NCI-H1417 (cell line): ENCODE measurements around the gene FRAT1.

ENCODE experiments used
- DNase-seq, 3 experiments: peaks; one replicate each; lab custom pipeline; 2025; lab: John Stamatoyannopoulos, UW

Gene FRAT1

DNA sequence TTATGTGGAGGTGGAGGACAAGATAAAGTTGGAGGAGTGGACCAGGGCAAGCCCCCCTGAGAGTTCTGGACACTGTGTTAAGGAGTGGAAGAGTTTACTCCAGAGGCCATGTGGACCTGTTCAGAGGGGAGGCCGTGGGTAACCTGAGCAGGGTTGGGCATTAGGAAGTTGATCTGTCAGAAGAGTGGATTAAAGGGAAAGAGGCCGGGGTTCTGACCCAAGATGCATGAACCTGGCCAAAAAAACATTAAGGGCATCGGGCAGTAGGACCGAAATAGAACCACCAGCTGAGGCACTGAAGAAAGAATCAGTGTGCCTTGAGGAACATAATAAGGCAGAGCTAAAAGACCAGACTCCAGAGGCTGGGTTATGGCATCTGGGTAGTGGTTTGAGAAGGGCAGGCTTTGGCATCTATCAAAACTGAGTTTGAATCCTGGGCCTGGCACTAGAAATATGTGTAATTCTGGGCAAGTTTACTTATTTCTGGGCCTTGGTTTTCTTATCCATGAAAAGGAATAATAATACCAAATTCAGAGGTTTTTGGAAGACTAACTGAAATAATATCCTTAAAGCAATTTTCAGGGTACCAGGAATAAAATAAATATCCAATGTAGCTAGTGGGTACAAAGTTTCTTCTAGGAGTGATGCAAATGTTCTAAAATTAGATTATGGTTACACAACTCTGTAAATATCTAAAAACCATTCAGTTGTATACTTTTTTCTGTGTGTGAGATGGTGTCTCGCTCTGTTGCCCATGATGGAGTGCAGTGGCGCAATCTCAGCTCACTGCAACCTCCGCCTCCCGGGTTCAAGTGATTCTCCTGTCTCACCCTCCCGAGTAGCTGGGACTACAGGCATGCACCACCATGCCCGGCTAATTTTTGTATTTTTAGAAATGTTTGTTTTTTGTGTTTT lies 10.9 kb upstream of the FRAT1 start:
- DNase-seq: no peak

DNA sequence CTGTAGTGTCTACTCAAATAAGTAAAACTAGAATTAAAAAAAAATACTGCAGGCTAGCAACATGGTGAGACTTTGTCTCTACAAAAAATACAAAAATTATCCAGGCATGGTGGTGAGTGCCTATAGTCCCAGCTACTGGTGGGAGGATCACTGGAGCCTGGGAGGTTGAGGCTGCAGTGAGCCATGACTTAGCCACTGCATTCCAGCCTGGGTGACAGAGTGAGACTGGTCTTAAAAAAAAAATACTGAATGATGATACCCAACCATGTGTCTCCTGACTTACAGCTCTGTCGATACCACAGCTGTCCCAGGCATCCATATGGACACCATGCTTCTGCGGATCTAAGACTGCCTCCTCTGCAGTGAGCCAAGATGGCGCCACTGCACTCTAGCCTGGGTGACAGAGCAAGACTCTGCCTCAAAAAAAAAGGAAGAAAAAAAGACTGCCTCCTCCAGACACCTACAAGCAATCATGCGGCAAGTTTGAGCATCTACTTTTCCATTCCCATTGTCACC lies 7.9 kb upstream of the FRAT1 start:
- no peak for DNase-seq

DNA sequence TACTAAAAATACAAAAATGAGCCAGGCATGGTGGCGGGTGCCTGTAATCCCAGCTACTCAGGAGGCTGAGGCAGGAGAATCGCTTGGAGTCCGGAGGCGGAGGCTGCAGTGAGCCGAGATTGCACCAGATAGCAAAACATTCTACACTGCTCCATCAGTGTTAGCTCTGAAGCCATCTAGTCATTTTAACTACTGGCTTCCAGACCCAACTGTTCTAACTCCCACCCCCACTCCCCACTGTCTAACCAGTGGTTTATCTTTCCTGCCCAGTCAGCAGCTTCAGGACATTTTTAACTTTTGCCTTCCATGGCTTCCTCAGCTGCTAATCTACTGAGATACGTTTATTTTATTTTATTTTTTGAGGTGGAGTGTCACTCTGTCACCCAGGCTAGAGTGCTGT lies 6.2 kb upstream of the FRAT1 start:
- no peak for DNase-seq

DNA sequence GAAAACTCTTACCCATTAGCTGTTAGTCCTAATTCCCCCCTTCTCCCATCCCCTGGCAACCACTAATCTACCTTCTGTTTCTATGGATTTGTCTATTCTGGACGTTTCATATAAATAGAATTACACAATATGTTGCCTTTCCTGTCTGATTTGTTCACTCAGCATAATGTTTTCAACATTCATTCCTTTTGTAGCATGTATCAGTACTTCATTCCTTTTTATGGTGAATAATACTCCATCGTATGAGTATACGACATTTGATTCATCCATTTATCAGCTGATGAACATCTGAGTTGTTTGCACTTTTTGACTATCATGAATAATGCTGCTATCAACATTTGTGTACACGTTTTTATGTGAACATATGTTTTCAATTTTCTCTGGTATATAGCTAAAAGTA lies 4.4 kb upstream of the FRAT1 start:
- DNase-seq: no peak

DNA sequence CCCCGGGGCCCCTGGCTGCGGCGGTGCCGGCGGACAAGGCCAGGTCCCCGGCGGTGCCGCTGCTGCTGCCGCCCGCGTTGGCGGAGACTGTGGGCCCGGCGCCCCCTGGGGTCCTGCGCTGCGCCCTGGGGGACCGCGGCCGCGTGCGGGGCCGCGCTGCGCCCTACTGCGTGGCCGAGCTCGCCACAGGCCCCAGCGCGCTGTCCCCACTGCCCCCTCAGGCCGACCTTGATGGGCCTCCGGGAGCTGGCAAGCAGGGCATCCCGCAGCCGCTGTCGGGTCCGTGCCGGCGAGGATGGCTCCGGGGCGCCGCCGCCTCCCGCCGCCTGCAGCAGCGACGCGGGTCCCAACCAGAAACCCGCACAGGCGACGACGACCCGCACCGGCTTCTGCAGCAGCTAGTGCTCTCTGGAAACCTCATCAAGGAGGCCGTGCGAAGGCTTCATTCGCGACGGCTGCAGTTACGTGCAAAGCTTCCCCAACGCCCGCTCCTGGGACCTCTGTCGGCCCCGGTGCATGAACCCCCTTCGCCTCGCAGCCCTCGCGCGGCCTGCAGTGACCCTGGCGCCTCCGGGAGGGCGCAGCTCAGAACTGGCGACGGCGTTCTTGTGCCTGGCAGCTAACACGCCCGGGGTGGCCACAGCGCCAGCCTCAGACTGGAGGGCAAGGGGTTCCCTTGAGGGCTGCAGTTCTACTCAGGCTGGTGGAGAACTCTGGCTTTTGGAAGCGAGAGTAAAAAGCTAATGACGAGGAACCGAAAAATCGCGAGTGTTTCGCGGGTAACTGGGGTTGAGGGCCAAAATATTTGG lies 804 bp downstream of the FRAT1 start:
- peak; percentile 3 to 59 (median 41) for DNase-seq

DNA sequence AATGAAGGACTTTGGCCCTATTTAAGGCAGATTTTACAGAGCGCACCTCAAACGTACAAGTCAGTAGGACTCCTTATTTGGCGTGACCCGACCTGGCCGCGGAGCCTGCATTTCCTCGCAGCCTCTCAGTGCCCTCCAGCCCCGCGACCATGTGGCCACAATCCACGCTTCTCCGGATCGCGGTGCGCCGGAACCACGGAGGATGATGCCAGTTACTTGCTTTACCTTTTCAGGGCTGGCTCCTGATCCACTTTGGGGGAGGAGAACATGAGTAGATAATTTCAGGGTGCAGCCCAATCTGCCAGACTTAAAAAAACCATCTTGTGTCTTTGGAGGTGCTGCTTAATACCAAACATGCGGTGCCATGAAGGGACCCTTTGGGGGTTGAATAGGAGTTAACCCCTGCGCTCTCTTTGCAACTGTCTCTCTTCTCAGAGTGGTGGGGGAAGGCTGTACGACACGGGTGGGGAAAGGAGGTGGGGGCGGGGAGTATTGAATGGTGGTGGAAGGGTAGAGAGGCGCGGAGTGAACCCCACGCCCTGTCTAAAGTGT lies 1.5 kb downstream of the FRAT1 start:
- peak in 1 of 3 experiments; percentile 2 for DNase-seq

DNA sequence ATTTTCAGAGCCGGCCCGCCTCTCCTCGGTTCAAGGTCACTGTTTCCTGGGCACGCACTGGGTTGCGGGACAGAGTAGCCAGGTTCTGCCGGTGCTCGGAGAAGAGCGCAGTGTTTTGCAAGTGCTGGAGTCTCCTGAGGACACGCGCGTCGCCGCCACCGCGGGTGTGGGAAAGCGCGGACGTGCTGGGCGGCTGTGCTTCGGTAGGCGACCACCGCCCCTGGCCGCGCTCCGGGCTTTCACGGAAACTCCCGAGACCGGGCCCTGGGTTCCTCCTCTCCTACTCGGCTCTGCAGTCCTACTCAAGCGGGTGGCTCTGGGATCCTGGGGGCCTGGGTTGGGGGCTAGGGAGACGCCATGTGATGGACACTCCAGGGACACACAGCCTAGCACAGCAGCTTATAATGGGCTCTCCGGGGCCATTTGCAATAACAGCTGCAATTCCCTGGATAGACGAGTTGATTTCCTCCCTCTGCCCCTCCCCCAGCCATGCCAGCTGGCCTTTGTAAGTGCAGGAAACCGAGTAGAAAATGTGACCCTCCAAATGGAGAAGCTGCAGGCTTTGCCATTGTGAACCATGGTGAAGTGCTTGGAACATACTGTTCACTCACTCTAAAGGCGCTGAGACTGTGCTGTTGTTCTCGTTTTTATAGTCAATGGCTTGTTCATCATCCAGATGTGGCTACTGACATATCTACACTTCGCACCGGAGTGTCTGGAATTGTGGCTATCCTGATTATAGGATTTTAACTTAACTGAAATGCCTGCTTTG lies 2.1 kb downstream of the FRAT1 start:
- peak; percentile 25 to 66 (median 56) for DNase-seq

DNA sequence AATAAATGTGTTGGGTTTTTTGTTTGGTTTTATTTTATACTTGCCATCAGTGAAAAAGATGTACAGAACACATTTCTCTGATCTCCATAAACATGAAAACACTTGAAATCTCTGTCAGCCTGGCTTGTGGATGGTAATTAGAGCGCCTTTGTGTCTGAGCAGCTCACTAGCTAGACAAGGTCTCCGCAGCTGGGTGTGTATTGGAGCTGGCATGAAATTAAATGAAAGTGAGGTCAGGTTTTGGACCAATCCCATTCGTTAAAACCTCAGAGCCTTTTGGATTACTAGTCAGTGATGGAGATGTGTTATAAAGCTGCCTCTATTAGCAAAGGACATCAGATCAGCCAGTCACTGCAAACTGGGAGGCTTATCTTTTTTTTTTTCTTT lies 2.7 kb downstream of the FRAT1 start:
- DNase-seq: peak; percentile 24 to 75 (median 32)

DNA sequence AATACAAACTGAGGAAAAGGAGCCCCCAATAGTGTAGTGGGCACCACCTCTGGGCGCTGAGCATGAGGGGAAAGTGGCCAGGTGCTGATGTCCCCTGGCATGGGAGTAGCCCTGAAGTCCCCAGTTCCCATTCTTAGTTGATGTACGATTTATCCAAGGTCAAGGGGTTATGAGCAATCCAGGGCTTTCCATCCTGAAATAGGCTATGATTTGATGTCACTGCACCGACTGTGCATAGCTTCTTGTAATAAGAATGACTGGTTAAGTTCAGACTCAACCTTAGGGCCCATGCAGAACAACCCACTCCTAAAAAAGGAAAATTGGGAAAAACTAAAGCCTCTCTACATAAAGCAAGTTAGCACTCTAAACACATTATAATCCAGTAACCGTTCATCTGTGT lies 4.4 kb downstream of the FRAT1 start:
- no peak for DNase-seq

DNA sequence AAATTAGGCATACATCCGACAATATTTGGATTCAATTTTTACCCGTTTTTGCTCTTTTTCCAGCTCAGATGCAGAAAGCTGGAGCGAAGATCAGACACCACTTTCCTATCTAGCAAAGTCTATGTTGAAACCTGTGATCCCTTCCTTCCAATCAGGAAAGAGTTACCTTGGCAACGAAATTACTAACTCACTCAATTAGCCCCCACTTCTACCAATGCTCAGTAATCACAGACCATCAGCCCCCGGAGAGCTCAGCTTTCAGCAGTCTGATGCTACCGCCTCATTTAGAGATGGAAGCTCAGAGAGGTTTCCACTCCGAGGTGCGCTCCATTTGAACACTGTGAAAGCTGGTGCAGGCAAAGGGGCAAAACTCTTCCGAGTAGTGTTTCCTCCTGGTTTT lies 6.7 kb downstream of the FRAT1 start:
- DNase-seq: peak in 2 of 3 experiments; percentile 5 to 64

DNA sequence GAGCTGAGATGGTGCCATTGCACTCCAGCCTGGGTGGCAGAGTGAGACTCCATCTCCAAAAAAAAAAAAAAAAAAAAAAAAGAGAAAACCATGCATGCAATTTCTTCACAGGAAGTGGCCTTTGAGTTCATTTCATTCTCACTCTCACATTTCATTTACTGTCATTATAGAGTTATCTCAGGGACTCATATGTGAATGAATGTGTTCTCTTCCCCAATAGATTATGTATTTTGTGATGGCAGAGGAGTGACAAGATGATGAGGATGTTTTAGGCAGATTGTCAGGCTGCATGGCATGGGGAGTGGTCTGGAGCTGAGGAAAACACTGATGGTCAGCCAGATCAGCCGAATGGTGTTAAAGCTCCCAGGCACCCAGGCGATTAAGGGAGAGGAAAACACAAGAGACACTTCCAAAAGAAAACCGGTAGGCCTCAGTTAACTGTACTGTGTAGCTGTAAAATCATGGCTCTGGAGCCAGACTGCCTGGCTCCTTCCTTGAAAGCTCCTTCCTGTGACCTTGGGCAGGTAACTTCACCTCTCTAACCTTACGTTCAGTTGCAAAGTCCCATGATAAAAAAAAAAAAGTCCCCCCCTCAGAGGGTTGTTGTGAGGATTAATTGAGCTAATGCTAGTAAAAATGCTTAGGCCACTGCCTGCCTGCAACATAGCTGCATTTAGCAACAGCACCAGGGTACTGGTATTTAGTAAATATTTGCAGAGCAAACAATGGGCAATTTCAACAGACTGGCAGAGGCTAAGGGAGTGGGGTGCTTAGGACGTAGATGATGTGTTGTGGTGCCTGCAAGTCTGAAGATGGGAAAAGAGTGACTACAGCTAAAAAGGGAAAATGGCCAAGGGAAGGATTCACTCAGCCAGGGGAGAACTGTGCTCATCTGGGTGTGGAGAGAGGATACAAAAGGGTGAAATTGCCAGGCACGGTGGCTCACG lies 8.6 kb downstream of the FRAT1 start:
- DNase-seq: peak in 2 of 3 experiments; percentile 21 to 59

DNA sequence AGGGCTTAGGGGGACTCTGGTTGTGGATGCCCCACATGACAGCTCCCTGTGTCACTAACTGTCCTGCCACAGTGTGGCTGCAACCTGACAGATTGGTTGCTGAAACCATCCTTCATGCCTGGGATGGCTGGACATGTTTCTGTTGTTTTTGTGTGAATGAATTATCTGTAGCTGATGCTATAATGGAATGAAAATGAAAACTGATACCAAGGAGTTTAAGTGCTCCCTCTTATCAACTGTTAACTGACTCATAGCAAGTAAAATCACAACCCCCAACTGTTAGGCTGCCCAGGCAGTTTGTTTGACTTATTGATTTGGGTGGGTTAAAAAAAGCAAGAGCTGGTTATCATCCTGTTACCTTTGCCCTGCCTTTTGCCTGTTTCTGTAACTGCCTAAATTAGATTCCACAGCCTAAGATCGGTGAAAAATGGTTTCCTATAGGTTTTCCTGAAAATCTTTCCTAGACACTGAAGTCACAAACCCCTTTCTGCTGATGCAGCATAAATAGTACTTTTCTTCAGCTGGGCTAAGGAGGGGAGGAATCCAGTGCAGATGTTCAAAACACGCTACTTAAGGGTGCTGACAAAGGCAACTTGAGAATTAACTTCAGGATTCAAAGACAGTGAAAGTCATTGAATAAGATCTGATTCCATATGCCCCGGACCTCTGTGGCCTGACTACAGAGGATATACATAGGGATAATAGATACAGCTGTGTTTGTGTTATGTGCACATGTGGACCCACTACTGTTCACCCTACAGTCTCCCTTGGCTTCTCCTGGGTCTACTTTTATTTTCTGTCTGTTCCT lies 9.8 kb downstream of the FRAT1 start:
- no peak for DNase-seq

DNA sequence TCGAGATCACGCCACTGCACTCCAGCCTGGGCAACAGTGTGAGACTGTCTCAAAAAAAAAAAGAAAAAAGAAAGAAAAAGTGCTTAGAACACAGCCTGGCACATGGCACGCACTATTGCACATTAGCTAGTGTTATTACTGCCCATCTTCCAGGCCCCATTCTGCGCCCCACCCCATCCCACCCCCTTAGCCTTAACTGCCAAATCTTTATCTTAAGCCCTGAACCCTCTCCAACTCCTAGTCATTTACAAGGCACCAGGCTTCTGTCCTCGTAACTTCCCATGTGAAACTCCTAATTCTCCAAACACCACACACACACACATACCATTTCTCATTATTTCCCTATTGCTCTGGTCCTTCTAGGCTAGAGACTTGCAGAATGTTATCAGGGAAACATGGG lies 10.7 kb downstream of the FRAT1 start:
- no peak for DNase-seq

DNA sequence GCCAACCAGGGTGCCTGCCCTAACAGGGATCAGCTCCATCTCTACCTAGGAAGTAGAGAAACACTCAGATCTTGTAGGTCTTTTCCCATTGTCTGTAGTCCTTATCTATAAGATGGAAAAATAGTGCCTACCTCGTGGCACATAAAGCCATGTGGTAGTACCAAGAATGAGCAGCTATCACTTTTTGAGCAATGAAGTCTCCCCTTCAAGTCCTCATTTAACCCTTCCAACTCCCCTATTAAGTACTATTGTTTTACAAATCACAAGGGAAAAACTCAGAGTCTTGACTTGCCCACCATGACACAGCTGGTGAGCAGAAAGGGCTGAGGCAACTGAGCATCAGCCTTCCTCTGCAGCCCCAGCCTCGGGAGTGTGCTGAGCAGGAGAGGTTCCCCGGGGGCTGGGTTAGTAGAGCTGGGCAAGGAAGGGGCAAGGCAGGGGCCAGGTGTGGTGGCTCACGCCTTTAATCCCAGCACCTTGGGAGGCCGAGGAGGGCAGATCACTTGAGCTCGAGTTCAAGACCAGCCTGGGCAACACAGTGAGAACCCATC lies 12.2 kb downstream of the FRAT1 start:
- no peak for DNase-seq

DNA sequence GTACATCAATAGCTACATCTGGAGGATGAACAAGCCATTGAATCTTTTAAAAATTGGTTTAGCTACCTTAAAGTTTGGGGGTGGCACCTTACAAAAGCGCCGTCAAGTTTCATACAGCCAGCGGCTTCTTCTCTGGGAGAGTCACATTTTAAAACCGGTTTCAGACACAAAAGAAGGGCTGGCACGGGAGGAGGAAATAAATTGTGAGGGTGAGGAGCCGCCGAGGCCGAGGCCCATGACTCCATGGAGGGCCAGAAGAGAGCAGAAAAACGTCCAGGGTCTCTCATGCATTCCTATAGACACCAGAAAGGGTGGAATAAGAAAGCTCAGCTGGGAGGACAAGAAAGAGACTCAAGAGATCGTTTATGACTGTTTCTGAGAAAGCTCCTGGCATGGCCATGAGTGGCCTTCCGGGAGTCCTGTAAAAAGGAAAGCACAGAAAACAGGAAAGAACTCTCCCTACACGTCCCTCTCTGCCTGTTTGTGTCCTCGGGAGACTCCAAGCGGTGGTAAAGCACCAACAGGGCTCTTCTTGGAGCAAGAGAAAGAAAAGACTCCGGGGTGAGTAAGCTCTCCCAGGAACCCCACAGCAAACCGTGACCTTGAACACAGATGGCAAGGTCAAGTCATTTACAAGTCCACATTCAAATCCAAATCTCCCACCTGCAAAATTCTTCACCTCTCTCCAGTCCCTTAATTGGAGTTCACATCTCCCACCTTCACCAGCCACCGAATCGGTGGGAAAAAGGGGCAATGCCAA lies 13.7 kb downstream of the FRAT1 start:
- DNase-seq: peak; percentile 5 to 56 (median 7)

DNA sequence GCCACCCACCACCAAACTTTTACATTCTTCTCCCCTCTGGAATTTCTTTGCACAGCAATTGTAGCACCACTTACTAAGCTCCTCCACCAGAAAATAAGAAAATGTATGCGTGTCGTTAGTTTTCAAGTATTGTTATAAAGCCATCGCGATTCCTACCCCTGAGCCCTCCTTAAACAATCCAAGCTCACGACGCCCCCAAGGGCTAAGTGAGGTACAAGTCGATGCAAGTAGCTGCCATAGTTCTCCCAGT lies 14.2 kb downstream of the FRAT1 start:
- peak in 1 of 3 experiments; percentile 62 for DNase-seq

DNA sequence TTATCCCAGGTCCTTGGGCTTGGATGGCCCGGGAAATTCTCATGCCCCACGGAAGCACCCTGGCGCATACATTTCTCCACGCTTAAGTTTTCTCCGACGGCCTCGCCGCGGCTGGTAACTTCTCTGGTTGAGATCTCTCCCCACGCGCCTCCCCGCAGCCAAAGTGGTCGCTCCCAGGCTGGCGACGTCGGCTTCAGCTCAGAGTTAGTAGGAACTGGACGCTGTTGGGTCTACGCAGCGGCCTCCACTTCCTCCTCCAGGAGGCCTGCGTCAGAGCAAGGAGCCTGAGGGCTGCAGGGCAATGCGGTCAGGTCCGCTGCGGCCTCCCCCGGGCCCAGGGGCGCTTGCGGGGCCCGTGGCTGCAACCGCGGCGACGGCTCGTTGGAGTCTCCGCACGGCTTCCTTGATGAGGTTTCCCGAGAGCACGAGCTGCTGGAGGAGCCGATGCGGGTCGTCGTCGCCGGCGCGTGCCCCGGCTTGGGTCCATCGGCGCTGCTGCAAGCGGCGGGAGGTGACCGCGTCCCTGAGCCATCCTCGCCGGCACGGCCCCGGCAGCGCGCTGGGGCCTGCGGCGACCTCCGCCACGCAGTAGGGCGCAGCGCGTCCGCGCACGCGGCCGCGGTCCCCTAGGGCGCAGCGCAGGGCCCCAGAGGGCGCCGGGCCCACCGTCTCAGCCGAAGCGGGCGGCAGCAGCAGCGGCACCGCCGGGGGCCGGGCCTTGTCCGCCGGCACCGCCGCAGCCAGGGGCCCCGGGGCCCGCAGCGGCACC lies 14.7 kb downstream of the FRAT1 start:
- peak; percentile 8 to 66 (median 62) for DNase-seq
